ENCODE data around the gene ANKIB1.

GRCh38 chr7:92435542-92435941 is 189.8 kb downstream of the ANKIB1 start:
- TF ChIP-seq, protein P1, sequence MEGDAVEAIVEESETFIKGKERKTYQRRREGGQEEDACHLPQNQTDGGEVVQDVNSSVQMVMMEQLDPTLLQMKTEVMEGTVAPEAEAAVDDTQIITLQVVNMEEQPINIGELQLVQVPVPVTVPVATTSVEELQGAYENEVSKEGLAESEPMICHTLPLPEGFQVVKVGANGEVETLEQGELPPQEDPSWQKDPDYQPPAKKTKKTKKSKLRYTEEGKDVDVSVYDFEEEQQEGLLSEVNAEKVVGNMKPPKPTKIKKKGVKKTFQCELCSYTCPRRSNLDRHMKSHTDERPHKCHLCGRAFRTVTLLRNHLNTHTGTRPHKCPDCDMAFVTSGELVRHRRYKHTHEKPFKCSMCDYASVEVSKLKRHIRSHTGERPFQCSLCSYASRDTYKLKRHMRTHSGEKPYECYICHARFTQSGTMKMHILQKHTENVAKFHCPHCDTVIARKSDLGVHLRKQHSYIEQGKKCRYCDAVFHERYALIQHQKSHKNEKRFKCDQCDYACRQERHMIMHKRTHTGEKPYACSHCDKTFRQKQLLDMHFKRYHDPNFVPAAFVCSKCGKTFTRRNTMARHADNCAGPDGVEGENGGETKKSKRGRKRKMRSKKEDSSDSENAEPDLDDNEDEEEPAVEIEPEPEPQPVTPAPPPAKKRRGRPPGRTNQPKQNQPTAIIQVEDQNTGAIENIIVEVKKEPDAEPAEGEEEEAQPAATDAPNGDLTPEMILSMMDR (IDR thresholded peaks at IDR 0.05), result no peak
- TF ChIP-seq POLR2A (IDR thresholded peaks at IDR 0.05), result no peak

Measured in heart left ventricle (tissue), 13 donors.